Left renal pelvis (tissue), 4 donors: ENCODE data around the gene IGF2BP2. TPM values are rescaled to one million over a fixed set of nuclear protein-coding genes. Genes with fewer than 3 reads are reported as not detected.
"Not testable (repeated sequence)": the region's sequence is repeated elsewhere in the genome, so short reads cannot be mapped to it uniquely, and the experiment has no call there.

ENCODE experiments used
- DNase-seq, 4 donors: peaks; one replicate each; pipeline ENCODE4 v3.0.0-alpha.2; 2013; ENCODE audit warnings: low read depth in 4 of 4, low spot score in 3 of 4
- polyA plus RNA-seq, 4 donors: library from polyadenylated mRNA; unstranded; fragments of 120-200 nt; gene quantifications; one replicate each; pipeline ENCODE4 v1.2.1, GENCODE V29; 2013; ENCODE audit not compliant: insufficient read length in 4 of 4

The IGF2BP2 gene
- polyA plus RNA-seq, 4 donors: 76.0 to 111 (median 95.6) TPM

GRCh38 chr3:185768578-185768982 lies 56.3 kb downstream of the IGF2BP2 start:
- not testable (repeated sequence) for DNase-seq

DNA sequence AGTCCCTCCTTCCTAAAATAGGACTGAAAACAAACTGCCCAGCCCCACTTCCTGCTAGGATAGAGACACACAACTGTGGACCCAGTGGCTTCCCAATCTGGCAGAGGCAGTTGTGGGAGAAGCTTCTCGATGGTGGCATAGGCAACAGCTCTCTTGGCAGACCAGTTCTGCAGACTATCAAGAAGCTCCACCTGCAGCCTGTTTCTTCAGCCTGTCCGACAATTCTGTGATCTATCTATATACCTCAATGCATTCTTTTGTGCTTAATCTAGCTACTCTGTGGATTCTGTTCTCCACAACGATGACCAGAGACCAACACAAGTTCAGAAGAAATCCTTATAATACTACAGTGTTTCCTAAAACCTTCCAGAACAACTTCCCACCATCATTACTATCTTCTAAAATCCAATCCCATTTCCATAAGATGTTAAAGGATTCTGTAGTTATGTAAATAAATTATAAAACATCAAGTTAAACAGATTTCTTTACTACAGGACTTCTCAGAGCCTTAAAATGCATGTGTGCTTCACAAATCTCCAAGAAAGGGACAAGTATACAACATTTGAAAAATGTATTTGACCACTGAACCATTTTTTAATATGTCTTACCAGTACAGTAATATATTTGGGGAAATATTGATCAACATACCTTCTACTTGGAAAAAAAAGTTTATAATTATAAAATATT lies 57.7 kb downstream of the IGF2BP2 start:
- no peak for DNase-seq

- no peak for DNase-seq
Measured at GRCh38 chr3:185766329-185767001, 58.4 kb downstream of the IGF2BP2 start.

DNA sequence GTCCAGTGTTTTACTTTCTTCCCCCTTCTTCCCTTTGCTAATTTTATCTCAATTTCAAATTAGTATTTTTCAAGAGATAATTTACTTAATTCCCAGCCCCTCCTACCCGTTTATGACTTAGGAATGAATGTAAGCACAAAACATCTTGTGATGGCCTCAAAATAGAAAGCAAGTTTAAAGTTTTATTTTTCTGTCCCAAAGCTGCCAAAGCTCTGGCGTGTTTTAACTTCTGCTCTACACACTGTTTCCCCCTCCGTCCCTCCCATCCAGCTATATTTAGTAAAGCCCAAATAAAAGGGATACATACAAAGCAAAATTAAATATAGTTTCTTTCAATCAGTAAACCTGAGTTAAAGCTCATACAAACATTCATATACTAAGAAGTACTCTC lies 59.9 kb downstream of the IGF2BP2 start:
- no peak for DNase-seq

DNA sequence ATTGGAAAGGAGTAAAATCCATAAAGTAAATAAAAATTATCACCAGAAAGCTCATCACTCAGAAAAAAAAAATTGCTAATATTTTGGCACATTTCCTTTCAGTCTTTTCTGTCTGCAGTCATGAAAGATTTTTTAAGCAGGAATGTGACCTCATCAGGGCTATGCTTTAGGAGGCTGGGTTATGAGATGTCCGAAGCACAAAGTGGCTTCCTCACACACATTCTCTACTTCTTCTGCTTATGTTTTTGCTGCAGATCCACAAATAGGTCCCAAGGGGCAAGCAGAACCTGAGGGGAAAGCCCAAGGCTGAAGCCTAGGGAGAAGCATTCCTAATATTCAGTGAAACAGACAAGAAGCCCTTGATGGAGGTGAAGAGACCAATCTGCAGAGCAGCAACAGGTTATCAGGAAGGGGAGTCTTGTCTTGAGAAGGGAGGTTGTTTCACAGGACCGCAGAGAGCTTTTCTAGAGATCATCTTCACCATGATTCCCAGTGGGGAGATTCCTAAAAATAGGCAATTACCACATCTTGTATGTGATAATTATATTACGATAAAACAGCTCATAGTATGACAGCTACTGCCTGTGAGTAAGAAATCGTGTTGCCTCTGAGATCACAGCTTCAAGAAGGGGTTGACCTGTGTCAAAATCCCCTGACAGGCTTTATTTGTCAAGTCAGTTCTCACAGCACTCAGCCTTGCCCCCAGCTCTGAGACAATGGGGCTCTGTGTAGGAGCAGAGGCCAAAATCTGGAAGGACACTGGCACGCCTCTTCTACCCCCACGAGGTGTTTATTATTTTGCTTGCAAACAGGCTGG lies 60.5 kb downstream of the IGF2BP2 start:
- DNase-seq: no peak

DNA sequence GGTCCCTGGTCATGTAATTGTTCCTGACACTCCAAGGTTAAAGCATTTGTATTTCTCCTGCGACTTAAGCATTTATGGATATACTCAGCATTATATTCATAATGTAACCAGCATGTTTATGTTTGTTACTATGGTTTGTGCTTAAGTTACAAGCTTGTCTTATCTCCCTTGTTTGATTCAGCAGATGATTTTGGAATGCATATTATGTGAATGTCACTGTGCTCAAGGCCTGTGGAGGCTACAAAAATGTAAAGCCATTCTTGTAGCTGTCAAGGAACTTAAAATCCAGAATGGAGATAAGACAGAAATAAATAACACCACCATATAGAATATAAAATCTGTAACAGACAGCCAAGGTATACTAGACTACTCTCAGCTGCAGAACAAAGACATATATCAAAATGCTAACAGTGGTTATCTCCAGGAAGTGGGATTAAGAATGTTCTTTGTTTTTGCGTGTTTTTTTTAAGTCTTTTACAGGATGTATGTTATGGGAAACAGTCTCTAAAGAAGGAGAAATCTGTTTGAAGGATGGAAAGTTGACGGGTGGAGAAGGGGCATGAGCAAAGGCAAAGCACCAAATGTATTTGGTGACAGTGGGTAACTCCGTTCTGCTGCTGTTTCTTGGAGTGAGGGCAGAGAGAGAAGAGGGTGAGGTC lies 61.4 kb downstream of the IGF2BP2 start:
- DNase-seq: no peak

DNA sequence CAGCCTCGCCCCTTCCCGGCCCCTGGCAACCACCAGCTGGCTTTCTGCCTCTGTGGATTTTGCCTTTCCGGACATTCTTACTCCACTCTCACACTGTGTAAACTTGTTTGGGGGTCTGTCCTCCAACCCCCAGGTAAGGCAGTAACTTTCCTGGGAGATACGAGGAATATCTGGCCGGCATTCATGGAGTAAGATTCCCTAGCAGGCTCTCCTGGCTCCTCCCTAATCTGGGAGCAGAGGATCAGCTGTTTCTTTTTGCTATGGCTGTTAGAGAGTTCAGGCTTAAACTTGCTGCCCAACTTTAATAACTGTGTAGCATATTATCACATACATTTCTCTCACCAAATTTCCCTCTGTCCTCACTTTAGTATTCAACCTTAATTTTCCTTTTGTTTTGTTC lies 64.3 kb downstream of the IGF2BP2 start:
- no peak for DNase-seq

DNA sequence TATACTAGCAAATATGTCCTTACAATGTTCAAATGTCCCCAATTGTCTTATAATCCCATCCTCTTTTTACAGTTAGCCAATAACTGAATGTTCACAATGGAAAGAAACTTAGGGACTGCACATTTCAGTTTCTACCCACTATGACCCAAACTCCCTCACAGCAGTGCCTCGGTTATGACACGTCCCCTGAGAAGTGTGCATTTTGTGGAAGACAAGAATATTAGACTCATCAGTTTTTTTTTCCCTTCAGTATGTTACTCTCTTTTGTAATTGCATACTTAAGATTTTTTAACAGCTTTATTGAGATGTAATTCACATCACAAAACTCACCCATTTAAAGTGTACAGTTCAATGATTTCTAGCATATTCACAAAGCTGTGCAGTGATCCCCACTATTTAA lies 64.8 kb downstream of the IGF2BP2 start:
- DNase-seq: no peak

GRCh38 chr3:185759512-185759911 lies 65.3 kb downstream of the IGF2BP2 start:
- no peak for DNase-seq

GRCh38 chr3:185758912-185759311 lies 65.9 kb downstream of the IGF2BP2 start:
- DNase-seq: no peak

DNA sequence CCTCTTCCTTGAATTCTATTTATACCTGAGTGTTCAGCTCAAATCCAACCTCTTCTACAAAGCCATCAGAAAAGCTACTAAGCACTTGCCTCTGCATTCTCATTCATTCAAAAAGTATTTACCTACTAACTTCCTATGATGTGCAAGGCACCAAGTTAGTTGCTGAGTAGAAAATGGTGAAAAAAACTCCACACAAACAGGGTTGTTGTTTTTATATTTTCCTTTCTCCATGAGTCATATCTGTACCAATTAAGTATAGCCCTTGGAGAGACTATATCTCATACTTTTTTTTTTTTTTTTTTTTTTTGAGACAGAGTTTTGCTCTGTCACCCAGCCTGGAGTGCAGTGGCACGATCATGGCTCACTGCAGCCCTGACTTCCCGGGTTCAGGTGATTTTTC lies 67.7 kb downstream of the IGF2BP2 start:
- DNase-seq: no peak

DNA sequence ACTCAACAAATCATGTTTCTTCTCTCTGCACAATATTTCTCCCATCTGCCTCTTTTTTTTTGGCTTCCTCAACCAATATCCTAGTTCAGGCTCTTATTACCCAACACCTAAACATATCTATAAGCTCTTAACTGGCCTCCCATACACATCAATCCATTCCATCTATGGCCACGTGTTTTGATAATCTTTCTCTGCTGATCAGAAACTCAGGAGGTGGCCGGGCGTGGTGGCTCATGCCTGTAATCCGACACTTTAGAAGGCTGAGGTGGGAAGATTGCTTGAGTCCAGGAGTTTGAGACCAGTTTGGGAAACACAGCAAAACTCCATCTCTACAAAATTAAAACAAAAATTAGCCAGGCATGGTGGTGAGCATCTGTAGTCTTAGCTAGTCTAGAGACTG lies 68.4 kb downstream of the IGF2BP2 start:
- DNase-seq: no peak

- no peak for DNase-seq
Measured at GRCh38 chr3:185754920-185755319, 69.9 kb downstream of the IGF2BP2 start.

- no peak for DNase-seq
Measured at GRCh38 chr3:185753354-185753753, 71.5 kb downstream of the IGF2BP2 start.

- no peak for DNase-seq
Measured at GRCh38 chr3:185750702-185751101, 74.1 kb downstream of the IGF2BP2 start.

- DNase-seq: no peak
Measured at GRCh38 chr3:185750015-185750414, 74.8 kb downstream of the IGF2BP2 start.

DNA sequence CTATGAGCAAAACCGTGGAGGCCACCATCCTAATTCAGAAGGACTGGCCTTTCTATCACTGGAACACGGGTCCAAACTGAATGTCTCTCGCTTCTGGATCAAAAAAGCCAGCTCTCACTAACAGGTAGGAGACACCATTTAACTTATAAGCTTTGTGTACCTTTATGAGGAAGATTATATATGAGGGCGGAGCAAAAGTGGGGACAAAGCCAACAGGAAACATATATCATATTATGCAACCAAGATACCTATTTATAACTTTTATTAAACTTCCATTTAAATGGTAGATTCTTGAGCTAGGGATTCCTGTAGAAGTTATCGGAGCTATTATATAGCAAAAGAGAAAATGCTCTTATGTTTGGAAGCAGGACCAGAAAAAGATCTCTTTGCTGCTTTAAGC lies 78.4 kb downstream of the IGF2BP2 start:
- no peak for DNase-seq

DNA sequence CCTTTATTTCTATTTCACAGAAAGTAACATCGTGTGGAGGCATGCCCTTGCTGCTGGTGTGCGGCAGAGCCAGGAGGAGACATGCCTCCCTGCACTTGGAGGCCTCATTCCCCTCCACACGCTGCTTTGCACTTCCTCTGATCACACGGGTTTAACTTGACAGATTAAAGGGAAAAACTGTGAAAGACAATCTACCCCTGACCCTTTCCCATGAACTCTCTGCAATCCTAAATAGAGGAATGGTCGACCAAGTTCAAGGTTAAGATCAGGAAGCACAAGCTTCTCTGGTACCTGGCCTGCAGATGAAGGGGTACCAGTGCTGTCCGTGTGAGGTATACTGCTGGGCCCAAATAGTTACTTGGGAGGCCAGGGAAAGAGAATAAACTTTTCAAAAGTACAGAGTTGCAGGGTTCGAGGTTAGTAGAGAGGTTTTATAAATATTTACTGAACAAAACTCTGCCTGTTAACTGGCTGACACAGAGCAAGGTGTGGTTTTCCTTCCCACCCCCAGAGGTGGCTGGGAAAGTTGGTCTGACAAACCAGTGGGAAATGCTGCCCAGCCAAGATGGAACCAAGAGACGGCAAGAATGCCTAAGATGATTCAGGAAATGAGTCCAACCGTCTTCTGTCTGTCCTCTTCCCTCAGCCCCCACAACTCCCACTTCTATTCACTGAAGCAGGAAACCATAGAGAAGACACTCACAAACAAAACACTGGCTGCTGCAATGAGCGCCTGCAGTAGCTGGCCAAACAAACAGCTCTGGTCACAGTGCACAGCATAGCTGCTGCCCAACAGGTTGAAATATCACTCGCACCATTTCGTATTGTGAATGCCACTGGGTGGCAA lies 79.6 kb downstream of the IGF2BP2 start:
- DNase-seq: peak in 2 of 4 donors; percentile 27 to 45

- no peak for DNase-seq
Measured at GRCh38 chr3:185741586-185741985, 83.3 kb downstream of the IGF2BP2 start.

GRCh38 chr3:185740133-185740532 lies 84.7 kb downstream of the IGF2BP2 start:
- DNase-seq: no peak
